ENCODE results near the gene TUBB.
A peak's percentile ranks its signal among the peaks of the same experiment; 100 is the strongest.
"Not testable (repeated sequence)": the region's sequence is repeated elsewhere in the genome, so short reads cannot be mapped to it uniquely, and the experiment has no call there.

TUBB gene

DNA sequence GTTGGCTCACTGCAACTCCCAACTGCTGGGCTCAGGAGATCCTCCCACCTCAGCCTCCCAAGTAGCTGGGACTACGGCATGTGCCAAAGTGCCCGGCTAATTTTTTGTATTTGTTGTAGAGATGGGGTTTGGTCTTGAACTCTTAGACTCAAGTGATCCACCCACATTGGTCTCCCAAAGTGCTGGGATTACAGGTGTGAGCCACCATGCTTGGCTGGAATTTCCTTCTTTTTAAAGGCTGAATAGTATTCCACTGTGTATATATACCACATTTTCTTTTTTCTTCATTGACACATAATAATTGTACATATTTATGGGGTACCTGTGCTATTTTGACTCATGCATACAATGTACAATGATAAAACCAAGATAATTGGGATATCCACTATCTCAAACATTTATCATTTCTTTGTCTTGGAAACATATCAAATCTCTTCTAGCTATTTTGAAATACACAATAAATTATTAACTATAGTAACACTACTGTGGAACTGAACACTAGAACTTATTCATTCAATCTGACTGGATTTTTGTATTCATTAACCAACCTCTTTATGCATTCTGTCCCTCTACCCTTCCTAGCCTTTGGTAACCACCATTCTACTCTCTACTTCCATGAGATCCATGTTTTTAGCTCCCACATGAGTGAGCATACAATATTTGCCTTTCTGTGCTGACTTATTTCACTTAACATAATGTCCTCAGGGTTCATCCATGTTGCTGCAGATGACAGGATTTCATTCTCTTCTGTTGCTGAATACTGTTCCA is 10.9 kb upstream of the TUBB start:
- Histone ChIP-seq H3K4me3 (ENCODE audit: low read depth, low read length) (no peak overlapping the region), H3K4me1 (ENCODE audit: control insufficient read depth, insufficient read depth, low read length) (no peaks in the 10 kb centered on the region; the same call in 1 of the 2 replicates), H3K27ac (ENCODE audit: low read depth, low read length) (no peak overlapping the region), H3K9me3 (ENCODE audit: control insufficient read depth, insufficient read depth, low read depth, low read length) (no peaks in the 10 kb centered on the region), H3K27me3 (ENCODE audit: control insufficient read depth, insufficient read depth, low read length) (no peaks in the 10 kb centered on the region), H3K36me3 (ENCODE audit: control insufficient read depth, insufficient read depth, low read length) (peaks cover 94% of the 10 kb centered on the region), H3K9ac (ENCODE audit: low read length) (no peak overlapping the region)

DNA sequence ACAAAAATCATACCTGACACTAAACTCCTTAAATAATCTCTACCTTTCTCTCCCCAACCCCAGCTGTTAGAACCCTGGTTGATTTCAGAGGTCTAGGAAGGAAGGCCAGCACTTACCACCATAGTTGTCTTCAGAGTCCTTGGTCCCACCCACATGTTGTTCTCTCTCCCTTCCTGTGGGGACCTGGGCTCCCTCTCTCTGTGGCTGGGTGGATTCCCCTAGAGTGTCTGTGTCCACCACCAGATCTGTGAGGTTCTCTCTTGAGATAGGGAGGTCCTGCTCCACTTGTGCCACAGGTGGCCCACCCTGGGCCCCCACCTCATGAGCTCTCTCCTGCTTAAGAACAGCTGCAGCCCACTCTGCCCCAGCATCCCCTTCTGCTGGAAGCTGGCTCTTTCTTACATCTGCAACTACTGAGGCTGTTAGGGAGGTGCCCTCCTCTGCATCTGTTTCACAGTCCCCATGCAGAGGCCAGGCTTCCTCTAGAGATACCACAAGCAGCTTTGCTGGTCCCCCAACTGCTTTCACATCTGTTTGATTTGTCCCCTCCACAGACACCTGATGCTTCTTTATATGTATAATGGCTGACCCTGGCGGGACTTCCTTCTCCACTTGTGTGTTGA is 8.3 kb upstream of the TUBB start:
- H3K9ac ChIP-seq (ENCODE audit: low read length), result no peak overlapping the region
- H3K9me3 ChIP-seq (ENCODE audit: control insufficient read depth, insufficient read depth, low read depth, low read length), result no peaks in the 10 kb centered on the region
- H3K4me3 ChIP-seq (ENCODE audit: low read depth, low read length), result no peak overlapping the region
- peaks cover 4% of the 10 kb centered on the region; the same call in 1 of the 2 replicates for H3K4me1 ChIP-seq (ENCODE audit: control insufficient read depth, insufficient read depth, low read length)
- no peaks in the 10 kb centered on the region for H3K27me3 ChIP-seq (ENCODE audit: control insufficient read depth, insufficient read depth, low read length)
- no peak overlapping the region for H3K27ac ChIP-seq (ENCODE audit: low read depth, low read length)
- H3K36me3 ChIP-seq (ENCODE audit: control insufficient read depth, insufficient read depth, low read length), result peaks cover 83% of the 10 kb centered on the region

DNA sequence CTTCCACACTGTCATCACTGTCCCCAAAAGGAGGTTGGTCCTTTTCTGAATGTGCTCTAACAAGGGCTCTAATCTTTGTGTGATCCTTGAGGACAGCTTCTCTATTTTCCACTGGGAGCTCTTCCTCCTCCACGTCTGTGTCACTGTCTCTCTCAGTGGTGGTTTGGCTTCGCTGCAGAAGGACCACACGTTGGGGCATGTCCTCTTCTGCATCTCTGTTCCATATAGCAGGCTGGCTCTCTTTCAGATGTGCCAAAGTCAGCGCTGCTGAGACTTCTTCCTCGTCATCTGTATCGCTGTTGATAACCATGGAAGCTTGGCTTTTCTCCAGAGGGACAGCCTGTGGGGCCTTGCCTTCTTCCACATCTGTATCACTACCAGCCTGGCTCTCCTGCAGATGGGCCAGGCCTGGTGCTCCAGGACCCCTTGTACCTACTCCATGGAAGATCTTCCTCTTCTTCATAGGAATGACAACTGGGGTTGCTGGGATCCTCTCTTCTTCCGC is 7.7 kb upstream of the TUBB start:
- H3K36me3 ChIP-seq (ENCODE audit: control insufficient read depth, insufficient read depth, low read length), result peaks cover 76% of the 10 kb centered on the region
- no peaks in the 10 kb centered on the region for H3K9me3 ChIP-seq (ENCODE audit: control insufficient read depth, insufficient read depth, low read depth, low read length)
- no peaks in the 10 kb centered on the region for H3K27me3 ChIP-seq (ENCODE audit: control insufficient read depth, insufficient read depth, low read length)
- H3K4me1 ChIP-seq (ENCODE audit: control insufficient read depth, insufficient read depth, low read length), result peaks cover 4% of the 10 kb centered on the region; the same call in 1 of the 2 replicates
- H3K9ac ChIP-seq (ENCODE audit: low read length), result no peak overlapping the region
- no peak overlapping the region for H3K27ac ChIP-seq (ENCODE audit: low read depth, low read length)
- no peak overlapping the region for H3K4me3 ChIP-seq (ENCODE audit: low read depth, low read length)

DNA sequence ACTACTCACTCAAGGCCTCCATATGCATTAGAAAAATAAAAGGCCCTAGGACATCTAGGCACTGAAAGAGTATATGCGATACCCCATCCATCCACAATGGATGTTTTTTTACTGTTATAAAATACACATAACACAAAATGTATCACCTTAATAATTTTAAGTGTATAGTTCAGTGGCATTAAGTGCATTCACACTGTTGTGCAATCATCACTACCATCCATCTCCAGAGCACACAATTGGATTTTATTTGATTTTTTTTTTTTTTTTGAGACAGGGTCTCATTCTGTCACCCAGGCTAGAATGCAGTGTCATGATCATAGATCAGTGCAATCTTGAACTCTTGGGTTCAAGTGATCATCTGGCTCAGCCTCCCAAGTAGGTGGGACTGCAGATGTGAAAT is 5.9 kb upstream of the TUBB start:
- H3K27me3 ChIP-seq (ENCODE audit: control insufficient read depth, insufficient read depth, low read length), result no peaks in the 10 kb centered on the region
- no peaks in the 10 kb centered on the region for H3K9me3 ChIP-seq (ENCODE audit: control insufficient read depth, insufficient read depth, low read depth, low read length)
- no peak overlapping the region for H3K27ac ChIP-seq (ENCODE audit: low read depth, low read length)
- H3K4me3 ChIP-seq (ENCODE audit: low read depth, low read length), result no peak overlapping the region
- no peak overlapping the region for H3K9ac ChIP-seq (ENCODE audit: low read length)
- H3K36me3 ChIP-seq (ENCODE audit: control insufficient read depth, insufficient read depth, low read length), result peaks cover 60% of the 10 kb centered on the region
- H3K4me1 ChIP-seq (ENCODE audit: control insufficient read depth, insufficient read depth, low read length), result peaks cover 7% of the 10 kb centered on the region

DNA sequence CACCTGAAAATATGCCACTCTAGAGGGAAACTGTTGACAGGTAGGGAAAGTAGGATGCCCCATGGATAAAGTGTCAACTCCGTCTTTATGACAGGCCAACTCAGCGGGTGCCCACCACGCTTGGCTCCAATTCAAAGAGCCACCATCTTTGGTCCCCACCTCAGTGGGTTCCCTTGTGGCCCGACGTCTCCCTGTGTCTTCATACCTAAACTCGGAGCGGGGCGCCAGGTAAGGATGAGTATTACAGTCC is 3.3 kb upstream of the TUBB start:
- Histone ChIP-seq H3K9ac (ENCODE audit: low read length) (peak overlapping the region; percentile 97), H3K4me1 (ENCODE audit: control insufficient read depth, insufficient read depth, low read length) (peaks cover 12% of the 10 kb centered on the region), H3K36me3 (ENCODE audit: control insufficient read depth, insufficient read depth, low read length) (peaks cover 41% of the 10 kb centered on the region), H3K4me3 (ENCODE audit: low read depth, low read length) (peak overlapping the region; percentile 89), H3K27ac (ENCODE audit: low read depth, low read length) (peak overlapping the region; percentile 88; the same call in 1 of the 2 replicates), H3K27me3 (ENCODE audit: control insufficient read depth, insufficient read depth, low read length) (no peaks in the 10 kb centered on the region), H3K9me3 (ENCODE audit: control insufficient read depth, insufficient read depth, low read depth, low read length) (no peaks in the 10 kb centered on the region)

DNA sequence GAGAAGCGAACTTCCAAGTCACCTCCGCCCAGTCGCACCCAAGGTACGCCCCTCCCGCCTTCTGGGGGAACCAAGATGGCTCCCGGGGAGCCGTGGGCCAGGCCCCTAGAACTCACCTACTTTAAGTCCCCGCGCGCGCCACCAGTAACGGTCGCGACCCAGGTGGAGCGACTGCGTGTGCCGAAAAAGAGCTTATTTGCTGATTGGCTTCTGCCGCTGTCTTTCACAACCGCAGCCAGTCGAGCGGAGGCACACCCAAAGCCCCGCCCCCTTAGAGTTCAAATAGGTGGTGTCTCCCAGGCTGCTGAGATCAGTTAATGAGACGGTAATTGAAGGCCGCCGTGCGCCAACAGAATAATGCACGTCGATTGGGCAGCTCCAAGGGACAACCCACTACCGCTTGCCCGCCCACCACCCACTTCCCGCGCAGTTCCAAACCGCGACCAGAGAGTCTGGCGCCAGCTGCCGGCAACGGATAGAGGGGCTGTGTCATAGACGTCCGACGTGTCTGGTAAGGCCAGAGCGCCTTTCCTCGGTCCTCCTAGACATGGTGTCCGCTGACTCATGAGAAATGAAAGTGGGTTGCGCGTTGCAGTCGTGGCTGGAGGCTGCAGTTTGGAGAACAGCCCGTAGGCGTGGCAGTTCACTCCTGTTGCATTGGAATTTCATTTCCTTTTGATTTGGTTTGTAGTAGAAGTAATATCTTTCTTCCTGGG is 2.9 kb upstream of the TUBB start, which contains the start of gene MDC1:
MDC1 (minus strand) TSS at position 153 of the 716 bp plus-strand sequence. CDS start 2,106 bp downstream, outside the sequence.
- Histone ChIP-seq H3K27ac (ENCODE audit: low read depth, low read length) (peak within 1 kb of the TSS; percentile 88; the same call in 1 of the 2 replicates), H3K27me3 (ENCODE audit: control insufficient read depth, insufficient read depth, low read length) (no peaks in the 10 kb centered on the region), H3K9ac (ENCODE audit: low read length) (peak within 1 kb of the TSS; percentile 97), H3K36me3 (ENCODE audit: control insufficient read depth, insufficient read depth, low read length) (peaks cover 40% of the 10 kb centered on the region), H3K4me1 (ENCODE audit: control insufficient read depth, insufficient read depth, low read length) (peaks cover 12% of the 10 kb centered on the region), H3K9me3 (ENCODE audit: control insufficient read depth, insufficient read depth, low read depth, low read length) (no peaks in the 10 kb centered on the region), H3K4me3 (ENCODE audit: low read depth, low read length) (peak within 1 kb of the TSS; percentile 89)

DNA sequence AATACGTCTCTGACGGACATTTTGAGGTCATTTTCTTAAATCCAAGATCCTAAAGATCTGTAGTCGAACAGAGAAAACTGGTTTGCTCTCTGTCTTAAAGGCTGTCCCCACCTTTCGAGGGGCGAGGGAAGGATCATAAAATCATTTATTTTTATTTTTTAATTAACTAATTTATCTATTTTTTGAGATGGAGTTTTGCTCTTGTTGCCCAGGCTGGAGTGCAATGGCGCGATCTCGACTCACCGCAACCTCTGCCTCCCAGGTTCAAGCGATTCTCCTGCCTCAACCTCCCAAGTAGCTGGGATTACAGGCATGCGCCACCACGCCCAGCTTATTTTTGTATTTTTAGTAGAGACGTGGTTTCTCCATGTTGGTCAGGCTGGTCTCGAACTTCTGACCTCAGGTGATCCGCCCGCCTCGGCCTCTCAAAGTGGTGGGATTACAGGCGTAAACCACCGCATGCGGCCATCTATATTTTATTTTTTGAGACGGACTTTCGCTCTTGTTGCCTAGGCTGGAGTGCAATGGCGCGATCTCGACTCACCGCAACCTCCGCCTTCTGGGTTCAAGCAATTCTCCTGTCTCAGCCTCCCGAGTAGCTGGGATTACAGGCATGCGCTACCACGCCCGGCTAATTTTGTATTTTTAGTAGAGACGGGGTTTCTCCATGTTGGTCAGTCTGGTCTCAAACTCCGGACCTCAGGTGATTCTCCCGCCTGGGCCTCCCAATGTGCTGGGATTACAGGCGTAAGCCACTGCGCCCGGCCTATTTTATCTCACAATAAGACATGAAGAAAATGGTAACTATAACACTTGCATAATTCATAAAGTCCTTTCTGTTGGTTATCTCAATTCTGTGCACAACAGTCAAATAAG is 2.1 kb upstream of the TUBB start:
- peak overlapping the region; percentile 89 for H3K4me3 ChIP-seq (ENCODE audit: low read depth, low read length)
- H3K9ac ChIP-seq (ENCODE audit: low read length), result peak overlapping the region; percentile 99
- peak overlapping the region; percentile 59; the same call in 1 of the 2 replicates for H3K27ac ChIP-seq (ENCODE audit: low read depth, low read length)
- peaks cover 15% of the 10 kb centered on the region for H3K4me1 ChIP-seq (ENCODE audit: control insufficient read depth, insufficient read depth, low read length)
- H3K27me3 ChIP-seq (ENCODE audit: control insufficient read depth, insufficient read depth, low read length); H3K9me3 ChIP-seq (ENCODE audit: control insufficient read depth, insufficient read depth, low read depth, low read length): not testable (repeated sequence)
- peaks cover 40% of the 10 kb centered on the region for H3K36me3 ChIP-seq (ENCODE audit: control insufficient read depth, insufficient read depth, low read length)

DNA sequence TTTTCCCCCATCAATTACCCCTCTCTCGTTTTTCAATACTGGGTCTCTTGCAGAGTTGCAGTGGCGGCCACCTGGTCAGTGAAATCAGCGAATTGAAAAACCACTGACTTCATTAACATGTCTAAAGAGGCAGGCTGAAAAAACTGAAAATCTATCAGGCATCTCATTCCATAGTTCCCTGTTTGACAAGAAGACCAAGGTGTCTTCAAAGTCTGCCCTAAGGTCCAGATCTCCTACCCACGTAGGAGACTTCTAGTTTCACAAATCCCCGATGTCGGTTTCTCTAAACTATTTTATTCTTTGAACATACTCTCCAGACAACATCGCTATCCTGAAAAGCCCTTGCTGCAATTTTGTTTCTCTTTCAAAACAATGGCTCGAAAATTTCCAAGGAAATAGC is 796 bp upstream of the TUBB start:
- peaks cover 40% of the 10 kb centered on the region for H3K36me3 ChIP-seq (ENCODE audit: control insufficient read depth, insufficient read depth, low read length)
- H3K4me1 ChIP-seq (ENCODE audit: control insufficient read depth, insufficient read depth, low read length), result peaks cover 15% of the 10 kb centered on the region
- H3K27me3 ChIP-seq (ENCODE audit: control insufficient read depth, insufficient read depth, low read length), result no peaks in the 10 kb centered on the region
- peak overlapping the region; percentile 93 for H3K27ac ChIP-seq (ENCODE audit: low read depth, low read length)
- peak overlapping the region; percentile 99 for H3K4me3 ChIP-seq (ENCODE audit: low read depth, low read length)
- H3K9me3 ChIP-seq (ENCODE audit: control insufficient read depth, insufficient read depth, low read depth, low read length), result no peaks in the 10 kb centered on the region
- peak overlapping the region; percentile 99 for H3K9ac ChIP-seq (ENCODE audit: low read length)

DNA sequence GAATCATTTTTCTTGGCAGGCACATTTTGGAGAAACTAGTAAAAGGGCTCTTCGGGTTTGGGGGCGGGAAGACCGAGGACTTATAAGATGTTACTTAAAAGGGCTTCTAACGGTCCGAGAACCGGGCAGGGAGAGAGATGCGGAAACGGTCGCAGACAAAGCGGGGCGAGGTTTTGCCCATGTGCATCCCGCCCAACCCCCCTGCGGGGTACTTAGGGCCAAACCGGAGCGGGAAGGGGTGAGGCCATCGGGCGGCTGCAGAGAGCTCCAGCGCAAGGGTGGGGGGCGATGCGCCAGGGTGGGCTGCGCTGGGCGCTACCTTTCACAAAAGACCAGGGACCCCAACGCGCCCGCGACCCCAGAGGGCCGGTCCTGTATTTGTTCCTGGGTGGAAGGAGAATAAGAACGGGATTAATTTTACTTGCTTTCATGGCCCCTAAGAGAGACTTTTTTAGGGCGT is 616 bp downstream of the TUBB start:
- Histone ChIP-seq H3K27ac (ENCODE audit: low read depth, low read length) (peak overlapping the region; percentile 99), H3K4me1 (ENCODE audit: control insufficient read depth, insufficient read depth, low read length) (peaks cover 15% of the 10 kb centered on the region), H3K9ac (ENCODE audit: low read length) (peak overlapping the region; percentile 99), H3K9me3 (ENCODE audit: control insufficient read depth, insufficient read depth, low read depth, low read length) (no peaks in the 10 kb centered on the region), H3K27me3 (ENCODE audit: control insufficient read depth, insufficient read depth, low read length) (no peaks in the 10 kb centered on the region), H3K36me3 (ENCODE audit: control insufficient read depth, insufficient read depth, low read length) (peaks cover 45% of the 10 kb centered on the region), H3K4me3 (ENCODE audit: low read depth, low read length) (peak overlapping the region; percentile 99)

DNA sequence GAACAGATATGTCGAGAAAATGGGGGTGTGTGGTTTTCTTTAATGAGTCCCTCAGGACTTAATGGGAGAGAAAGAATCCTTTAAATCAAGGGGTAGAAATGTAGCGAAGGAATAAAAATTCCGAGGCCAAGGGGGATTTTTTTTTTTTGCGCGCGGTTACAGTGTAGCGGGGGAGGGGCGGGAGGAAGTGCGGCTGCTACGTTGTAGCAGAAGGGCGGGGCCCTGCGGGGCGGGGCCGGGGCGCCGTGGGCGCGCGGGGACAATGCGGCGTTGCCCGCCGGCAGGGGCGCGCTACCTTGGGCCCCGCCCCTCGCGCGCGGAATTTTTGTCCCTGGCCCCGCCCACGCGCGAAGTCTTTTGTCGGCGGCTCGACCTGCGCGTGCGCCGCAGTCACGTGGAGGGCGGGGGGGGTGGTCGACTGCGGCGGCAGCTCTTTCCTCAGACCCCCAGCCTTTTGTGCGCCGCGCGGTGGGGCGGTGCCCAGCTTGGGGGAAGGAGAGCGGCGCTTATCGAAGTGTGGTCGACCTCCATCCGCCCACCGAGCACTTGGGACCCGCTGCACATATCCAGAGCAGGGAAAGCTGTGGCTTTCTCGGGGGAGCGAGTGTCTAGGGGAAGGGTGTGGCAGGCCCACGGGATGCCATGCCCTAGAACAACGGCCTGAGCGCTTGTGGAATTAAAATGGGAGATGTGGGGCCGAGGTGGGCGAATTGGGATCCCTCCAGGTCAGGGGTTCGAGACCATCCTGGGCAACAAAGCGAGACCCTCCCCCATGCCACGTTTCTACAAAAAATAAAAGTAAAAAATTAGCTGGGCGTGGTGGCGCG is 1.3 kb downstream of the TUBB start:
- peaks cover 13% of the 10 kb centered on the region for H3K4me1 ChIP-seq (ENCODE audit: control insufficient read depth, insufficient read depth, low read length)
- no peaks in the 10 kb centered on the region for H3K27me3 ChIP-seq (ENCODE audit: control insufficient read depth, insufficient read depth, low read length)

More for the DNA sequence above, 1.3 kb downstream of the TUBB start:
- Histone ChIP-seq H3K9ac (ENCODE audit: low read length) (peak overlapping the region; percentile 100), H3K4me3 (ENCODE audit: low read depth, low read length) (peak overlapping the region; percentile 99), H3K36me3 (ENCODE audit: control insufficient read depth, insufficient read depth, low read length) (peaks cover 45% of the 10 kb centered on the region), H3K9me3 (ENCODE audit: control insufficient read depth, insufficient read depth, low read depth, low read length) (no peaks in the 10 kb centered on the region), H3K27ac (ENCODE audit: low read depth, low read length) (peak overlapping the region; percentile 99)

Data from HUES6 (cell line).